Measurements from ENCODE around the gene TRAF7. TPM values are rescaled to one million over a fixed set of nuclear protein-coding genes. Genes with fewer than 3 reads are reported as not detected.
A peak's percentile ranks its signal among the peaks of the same experiment; 100 is the strongest.

TRAF7 gene
- total RNA-seq, 6 donors from 2014 or later = 34.6 to 72.6 (median 52.9) TPM

- WGBS, 2 donors = 28 to 29% methylated on average over 4 to 26 of the region's 32 CpGs
- H3K27ac ChIP-seq = no peak overlapping the region
- peaks cover 11 to 20% (median 14%) of the 10 kb centered on the region in 4 donors for H3K4me1 ChIP-seq
- ATAC-seq (ENCODE audit: low FRiP score in 2 of 2) = no peak
- peaks cover 0 to 28% (median 21%) of the 10 kb centered on the region in 4 donors for H3K27me3 ChIP-seq
- H3K36me3 ChIP-seq = no peaks in the 10 kb centered on the region
- H3K9me3 ChIP-seq = no peaks in the 10 kb centered on the region
- DNase-seq = peak in 1 of 2 donors; percentile 74
- TF ChIP-seq POLR2A (IDR thresholded peaks at IDR 0.05) (no peak), POLR2AphosphoS5 (IDR thresholded peaks at IDR 0.05) (no peak), CTCF (IDR thresholded peaks at IDR 0.05) (no peak)
- peak overlapping the region in 3 of 4 donors; percentile 28 to 41 (median 33) for H3K4me3 ChIP-seq
These were observed 41.5 kb downstream of the TRAF7 start for GRCh38 chr16:2196981-2197511.

GRCh38 chr16:2197765-2198164, 42.2 kb downstream of the TRAF7 start:
- Histone ChIP-seq H3K36me3 (no peaks in the 10 kb centered on the region), H3K27me3 (peaks cover 0 to 28% (median 21%) of the 10 kb centered on the region in 4 donors), H3K27ac (no peak overlapping the region), H3K9me3 (no peaks in the 10 kb centered on the region), H3K4me3 (no peak overlapping the region), H3K4me1 (peaks cover 11 to 20% (median 14%) of the 10 kb centered on the region in 4 donors)
- DNase-seq = no peak
- WGBS, 2 donors = 70 to 88% methylated on average over 5 to 6 of the region's 6 CpGs
- ATAC-seq (ENCODE audit: low FRiP score in 2 of 2) = no peak
- TF ChIP-seq POLR2AphosphoS5 (IDR thresholded peaks at IDR 0.05) (no peak), EP300 (IDR thresholded peaks at IDR 0.05) (no peak), CTCF (IDR thresholded peaks at IDR 0.05) (no peak), POLR2A (IDR thresholded peaks at IDR 0.05) (no peak)

GRCh38 chr16:2198283-2198682, 42.7 kb downstream of the TRAF7 start:
- DNase-seq = no peak
- peaks cover 0 to 28% (median 21%) of the 10 kb centered on the region in 4 donors for H3K27me3 ChIP-seq
- no peak overlapping the region for H3K27ac ChIP-seq
- peaks cover 11 to 20% (median 14%) of the 10 kb centered on the region in 4 donors for H3K4me1 ChIP-seq
- no peaks in the 10 kb centered on the region for H3K9me3 ChIP-seq
- no peak for ATAC-seq (ENCODE audit: low FRiP score in 2 of 2)
- WGBS, 2 donors = 68 to 75% methylated on average over 4 of the region's 4 CpGs
- H3K36me3 ChIP-seq = no peaks in the 10 kb centered on the region
- H3K4me3 ChIP-seq = no peak overlapping the region
- no peak for TF ChIP-seq EP300 (IDR thresholded peaks at IDR 0.05)
- no peak for TF ChIP-seq POLR2AphosphoS5 (IDR thresholded peaks at IDR 0.05)
- TF ChIP-seq POLR2A (IDR thresholded peaks at IDR 0.05) = no peak
- no peak for TF ChIP-seq CTCF (IDR thresholded peaks at IDR 0.05)

GRCh38 chr16:2199095-2199494, 43.5 kb downstream of the TRAF7 start:
- Histone ChIP-seq H3K4me3 (no peak overlapping the region), H3K9me3 (no peaks in the 10 kb centered on the region), H3K36me3 (no peaks in the 10 kb centered on the region), H3K27me3 (peaks cover 0 to 28% (median 21%) of the 10 kb centered on the region in 4 donors), H3K27ac (no peak overlapping the region), H3K4me1 (peaks cover 11 to 20% (median 14%) of the 10 kb centered on the region in 4 donors)
- no peak for TF ChIP-seq POLR2A (IDR thresholded peaks at IDR 0.05)
- TF ChIP-seq CTCF (IDR thresholded peaks at IDR 0.05) = no peak
- TF ChIP-seq EP300 (IDR thresholded peaks at IDR 0.05) = no peak
- no peak for TF ChIP-seq POLR2AphosphoS5 (IDR thresholded peaks at IDR 0.05)
- no peak for ATAC-seq (ENCODE audit: low FRiP score in 2 of 2)
- 83 to 100% methylated on average over 4 to 5 of the region's 5 CpGs for WGBS, 2 donors
- no peak for DNase-seq

GRCh38 chr16:2199621-2200139, 44.1 kb downstream of the TRAF7 start:
- Histone ChIP-seq H3K4me3 (no peak overlapping the region), H3K4me1 (peaks cover 13 to 23% (median 16%) of the 10 kb centered on the region in 4 donors), H3K27ac (no peak overlapping the region), H3K9me3 (no peaks in the 10 kb centered on the region), H3K27me3 (peaks cover 0 to 27% (median 20%) of the 10 kb centered on the region in 4 donors), H3K36me3 (no peaks in the 10 kb centered on the region)
- whole genome bisulfite sequencing, 2 donors = 62% methylated on average over 9 of the region's 14 CpGs; no CpG with 5 or more reads in 1 of the 2 donors
- peak in 1 of 2 donors; percentile 62 for DNase-seq
- no peak for ATAC-seq (ENCODE audit: low FRiP score in 2 of 2)
- TF ChIP-seq EP300 (IDR thresholded peaks at IDR 0.05) (no peak), POLR2A (IDR thresholded peaks at IDR 0.05) (no peak), POLR2AphosphoS5 (IDR thresholded peaks at IDR 0.05) (no peak), CTCF (IDR thresholded peaks at IDR 0.05) (no peak)

Data from upper lobe of left lung (tissue), 6 donors.